GM18502 (cell line): ENCODE measurements around the gene INTS15.

Experiments
- ATAC-seq: cut with Tn5 transposase; IDR thresholded peaks from one replicate; pipeline ENCODE4 v1.9.1; 2021; ENCODE audit warnings: mild to moderate bottlenecking; ENCODE audit not compliant: unreplicated experiment, poor library complexity

INTS15 gene

DNA sequence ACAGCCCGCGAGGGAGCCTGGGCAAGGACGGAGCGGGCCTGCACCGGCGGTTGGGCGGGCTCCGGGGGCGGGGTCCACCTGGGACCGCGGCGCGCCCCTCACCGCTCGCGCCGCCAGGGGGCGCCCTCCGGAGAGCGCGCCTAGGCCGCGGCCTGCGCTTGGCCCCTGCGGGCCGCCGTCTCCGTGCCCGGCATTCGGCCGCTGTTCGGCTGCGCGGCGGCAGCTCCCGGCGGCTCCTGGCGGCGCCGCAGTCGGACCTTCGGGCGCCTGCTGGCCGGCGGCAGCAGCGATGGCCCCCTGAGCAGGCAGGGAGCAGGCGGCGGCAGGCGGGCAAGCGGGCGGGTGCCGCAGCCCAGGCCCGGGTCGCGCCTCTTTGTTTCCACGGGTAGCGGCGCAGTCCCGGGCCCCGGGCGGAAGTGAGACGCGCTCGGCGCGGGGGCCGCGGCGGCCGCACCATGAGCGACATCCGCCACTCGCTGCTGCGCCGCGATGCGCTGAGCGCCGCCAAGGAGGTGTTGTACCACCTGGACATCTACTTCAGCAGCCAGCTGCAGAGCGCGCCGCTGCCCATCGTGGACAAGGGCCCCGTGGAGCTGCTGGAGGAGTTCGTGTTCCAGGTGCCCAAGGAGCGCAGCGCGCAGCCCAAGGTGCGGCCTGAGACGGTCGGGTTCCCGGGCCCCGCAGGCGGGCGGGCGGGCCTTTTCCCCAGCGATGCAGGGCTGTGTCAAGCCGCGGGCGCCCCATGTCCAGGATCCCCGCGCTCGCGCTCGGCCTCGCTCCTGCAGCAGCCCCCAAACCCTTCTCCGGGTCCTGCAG is at the start of gene INTS15:
Gene INTS15 (plus strand): TSS at position 193 of the 816 bp plus-strand sequence. CDS start 263 bp downstream, at position 456.
- peak; percentile 89 for ATAC-seq

DNA sequence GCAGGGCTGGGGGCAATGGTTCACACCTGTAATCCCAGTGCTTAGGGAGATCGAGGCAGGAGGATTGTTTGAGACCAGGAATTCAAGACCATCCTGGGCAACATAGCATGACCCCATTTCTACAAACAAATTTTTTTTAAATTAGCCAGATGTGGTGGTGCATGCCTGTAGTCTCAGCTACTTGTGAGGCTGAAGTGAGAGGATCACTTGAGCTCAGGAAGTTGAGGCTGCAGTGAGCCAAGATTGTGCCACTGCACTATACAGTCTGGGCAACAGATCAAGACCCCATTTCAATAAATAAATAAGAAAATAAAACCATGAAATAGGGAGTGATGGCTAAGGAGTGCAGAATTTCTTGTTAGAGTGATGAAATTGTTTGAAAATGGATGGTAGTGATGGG is 47.5 kb upstream of the INTS15 start:
- no peak for ATAC-seq

DNA sequence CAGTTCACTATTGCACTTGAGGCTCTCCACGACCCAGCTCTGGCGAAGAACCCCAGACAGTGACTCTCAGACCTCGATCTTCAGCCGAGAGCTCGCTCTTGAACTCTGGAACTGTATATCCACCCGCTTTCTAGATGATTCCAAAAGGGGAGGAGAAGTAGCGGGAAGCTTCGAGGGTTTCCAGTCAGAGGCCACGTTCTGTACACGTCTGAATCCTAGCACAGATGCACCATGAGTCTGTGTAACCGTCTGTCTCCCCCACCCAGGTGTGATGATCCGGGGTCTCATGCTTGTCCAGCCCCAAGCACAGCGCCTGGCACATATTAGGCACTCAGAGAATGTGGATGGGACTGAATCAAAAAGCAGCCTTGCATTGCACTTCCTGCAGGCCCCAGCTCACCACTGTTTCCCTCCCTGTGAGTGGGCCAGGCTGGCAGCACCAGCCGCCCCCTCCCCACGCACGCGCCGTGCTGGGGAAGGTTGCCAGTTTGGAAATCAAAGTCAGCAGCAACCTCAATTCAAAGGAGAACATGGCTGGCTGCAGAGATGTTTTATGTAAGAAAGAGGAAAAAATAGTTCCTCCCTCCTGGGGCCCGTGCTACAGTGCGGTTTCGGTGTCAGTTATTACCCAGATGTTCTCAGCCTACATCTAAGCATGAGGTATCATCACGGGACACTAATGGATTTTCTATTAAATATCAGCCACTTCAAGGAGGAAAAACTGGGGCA is 44.3 kb upstream of the INTS15 start:
- no peak for ATAC-seq

DNA sequence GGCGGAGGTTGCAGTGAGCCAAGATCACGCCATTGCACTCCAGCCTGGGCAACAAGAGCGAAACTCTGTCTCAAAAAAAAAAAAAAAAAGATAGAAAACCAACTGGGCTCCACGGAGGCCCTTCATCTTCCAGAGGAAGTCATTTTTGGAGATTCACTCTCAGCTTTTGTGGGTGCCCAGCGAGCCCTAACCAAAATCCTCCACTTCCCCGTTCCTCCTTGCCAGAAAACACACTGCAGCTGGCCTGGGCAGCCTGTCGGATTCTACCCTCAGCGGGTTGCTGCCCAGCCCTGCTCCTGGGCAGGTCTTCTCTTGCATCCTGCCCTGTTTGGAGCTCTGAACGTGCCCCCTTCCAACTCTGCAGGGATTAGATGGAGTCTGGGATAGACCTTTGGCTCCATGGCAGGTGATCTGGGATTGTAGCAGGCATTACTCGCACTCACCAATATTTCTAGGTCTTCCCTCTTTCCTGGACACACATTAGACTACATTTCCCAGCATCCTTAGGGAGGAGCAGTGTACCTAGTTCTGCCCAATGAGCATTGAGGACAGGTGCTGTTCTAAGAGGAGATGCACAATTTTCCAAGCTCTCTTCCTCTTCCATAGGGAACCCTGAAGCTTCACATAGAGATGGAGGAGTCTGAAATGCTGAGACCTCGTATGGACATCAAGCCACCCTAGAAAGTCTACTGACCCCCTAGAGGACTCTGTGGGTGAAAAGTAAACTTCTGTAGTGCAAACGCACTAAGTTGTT is 43.1 kb upstream of the INTS15 start:
- ATAC-seq: no peak

DNA sequence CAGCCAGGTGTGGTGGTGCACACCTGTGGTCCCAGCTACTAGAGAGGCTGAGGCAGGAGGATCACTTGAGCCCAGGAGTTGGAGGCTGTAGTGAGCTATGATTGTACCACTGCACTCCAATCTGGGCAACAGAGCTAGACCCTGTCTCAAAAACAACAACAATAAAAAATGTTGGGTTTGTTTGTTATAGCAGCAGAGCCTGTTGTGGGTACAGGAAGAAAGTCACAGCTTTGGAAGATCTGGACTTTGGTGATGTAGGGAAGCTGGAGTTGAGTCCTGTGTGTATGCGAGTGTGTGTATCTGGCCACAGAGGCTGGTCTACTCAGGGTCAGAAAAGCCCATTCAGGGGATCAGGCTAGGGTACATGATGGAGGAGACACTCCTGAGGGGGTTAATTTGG is 42.4 kb upstream of the INTS15 start:
- no peak for ATAC-seq

DNA sequence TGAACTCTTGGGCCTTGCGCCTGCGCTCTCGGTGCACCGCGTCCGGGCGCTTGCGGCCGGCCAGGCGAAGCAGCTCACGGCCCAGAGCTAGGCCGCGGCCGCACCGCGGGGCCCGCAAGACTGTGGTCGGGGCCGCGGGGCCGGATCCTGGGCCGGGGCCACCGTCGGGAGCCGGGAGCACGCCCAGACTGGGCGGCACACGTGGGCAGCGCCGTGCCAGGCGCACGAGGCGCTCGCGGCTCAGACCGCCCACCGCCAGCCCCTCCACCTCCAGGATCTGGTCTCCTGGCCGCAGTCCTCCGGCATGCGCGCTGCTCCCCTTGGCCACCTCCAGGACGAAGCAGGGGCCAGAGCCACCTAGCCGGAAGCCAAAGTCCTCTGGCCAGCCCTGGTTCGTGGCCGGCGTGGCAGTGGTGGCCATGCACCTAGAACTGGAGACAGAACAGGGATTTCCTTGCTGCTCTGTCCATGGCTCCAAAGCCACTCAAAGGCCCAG is 38.8 kb upstream of the INTS15 start, which contains the start of gene GRID2IP:
Gene GRID2IP (minus strand): TSS at position 446 of the 496 bp plus-strand sequence. CDS start 25 bp downstream, at position 421.
- no peak for ATAC-seq

DNA sequence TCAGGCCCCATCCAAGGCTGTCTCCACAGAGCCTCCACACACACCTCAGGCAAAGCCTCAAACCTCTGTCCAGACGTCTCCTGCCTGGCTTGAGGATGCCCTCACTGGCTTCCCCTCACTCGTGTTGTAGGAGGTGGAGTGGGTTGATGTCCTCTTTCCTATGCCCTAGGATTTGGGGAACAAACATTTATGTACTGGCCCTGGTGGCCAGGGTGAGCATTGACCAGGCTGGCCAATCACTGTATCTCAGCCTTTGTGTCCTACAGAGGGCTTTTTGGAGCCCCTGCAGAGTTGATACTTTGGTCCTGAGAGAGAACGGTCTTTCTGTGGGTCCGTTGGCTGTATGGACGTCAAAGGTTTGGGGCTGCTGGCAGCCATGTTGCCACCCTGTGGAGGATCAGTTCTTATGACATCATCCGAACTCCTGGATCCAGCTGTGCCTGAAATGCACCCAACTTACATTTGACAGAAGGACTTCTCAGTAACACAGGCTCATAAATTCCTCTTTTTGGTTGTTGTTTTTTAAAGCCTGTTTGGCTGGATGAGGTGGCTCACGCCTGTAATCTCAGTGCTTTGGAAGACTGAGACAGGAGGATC is 36.3 kb upstream of the INTS15 start:
- ATAC-seq: no peak

DNA sequence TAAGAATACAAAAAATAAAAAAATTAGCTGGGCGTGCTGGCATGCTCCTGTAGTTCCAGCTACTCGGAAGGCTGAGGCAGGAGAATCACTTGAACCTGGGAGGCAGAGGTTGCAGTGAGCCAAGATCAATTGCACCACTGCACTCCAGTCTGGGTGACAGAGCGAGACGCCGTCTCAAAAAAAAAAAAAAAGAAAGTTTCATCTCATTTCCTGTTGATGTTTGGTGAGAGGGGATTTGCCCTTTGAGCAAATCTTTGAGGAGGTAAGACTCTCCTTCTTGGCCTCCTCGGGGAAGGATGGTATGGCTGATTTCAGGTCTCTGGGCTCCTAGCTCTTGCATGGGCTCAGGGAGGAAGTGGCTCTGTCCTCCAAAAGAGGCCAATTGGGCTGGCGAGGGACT is 35.0 kb upstream of the INTS15 start:
- no peak for ATAC-seq

DNA sequence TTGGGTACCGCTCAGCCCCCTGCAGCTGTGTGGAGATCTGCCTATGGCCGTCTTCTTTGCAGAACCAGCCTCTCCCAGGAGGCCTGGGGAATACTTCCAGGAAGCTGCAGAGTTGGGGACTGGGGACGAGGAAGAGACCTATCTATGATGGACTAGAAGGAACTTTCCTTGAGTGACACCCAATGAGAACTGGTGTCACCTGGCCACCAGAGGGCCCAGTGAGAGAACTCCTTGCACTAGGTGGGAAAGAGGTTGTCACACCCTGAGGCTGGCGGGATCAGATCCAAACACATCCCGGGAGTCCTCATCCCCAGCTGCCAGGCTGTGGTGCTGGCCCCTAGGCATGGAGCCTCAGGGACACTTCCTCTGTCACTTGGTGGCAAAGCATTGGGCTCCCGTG is 33.6 kb upstream of the INTS15 start:
- ATAC-seq: no peak

DNA sequence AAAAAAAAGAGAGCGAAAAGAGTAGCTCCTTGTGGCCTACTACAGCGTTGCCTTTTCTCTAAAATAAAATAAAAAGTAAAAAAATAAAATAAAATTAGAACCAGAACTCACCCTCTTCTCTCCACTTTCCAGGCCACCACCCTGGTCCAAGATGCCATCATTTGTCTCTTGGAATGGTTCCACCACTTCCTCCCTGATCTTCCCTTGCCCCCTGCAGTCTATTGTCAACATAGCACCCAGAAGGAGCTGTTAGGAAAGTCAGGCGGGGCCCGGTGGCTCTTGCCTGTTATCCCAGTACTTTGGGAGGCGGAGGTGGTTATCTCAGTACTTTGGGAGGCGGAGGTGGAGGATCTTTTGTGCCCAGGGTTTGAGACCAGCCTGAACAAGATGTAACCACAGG is 31.0 kb upstream of the INTS15 start:
- ATAC-seq: no peak

DNA sequence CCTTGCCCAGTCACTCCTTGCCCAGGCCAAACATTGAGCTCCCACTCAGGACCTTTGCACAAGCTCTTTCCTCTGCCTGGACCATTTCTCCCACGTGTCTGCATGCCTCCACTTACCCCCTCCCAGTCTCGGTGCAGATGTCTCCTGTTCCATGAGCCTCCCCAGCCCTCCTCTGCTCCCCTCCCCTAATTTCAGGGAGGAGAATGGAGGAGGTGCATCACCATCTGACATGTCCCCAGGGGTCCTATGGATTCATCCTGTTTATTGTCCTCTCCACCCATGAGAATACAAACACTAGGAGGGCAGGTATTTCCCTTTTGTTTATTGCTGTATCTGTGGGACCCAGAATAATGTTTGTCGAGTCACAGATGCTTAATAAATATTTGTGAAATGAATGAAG is 29.9 kb upstream of the INTS15 start:
- no peak for ATAC-seq

DNA sequence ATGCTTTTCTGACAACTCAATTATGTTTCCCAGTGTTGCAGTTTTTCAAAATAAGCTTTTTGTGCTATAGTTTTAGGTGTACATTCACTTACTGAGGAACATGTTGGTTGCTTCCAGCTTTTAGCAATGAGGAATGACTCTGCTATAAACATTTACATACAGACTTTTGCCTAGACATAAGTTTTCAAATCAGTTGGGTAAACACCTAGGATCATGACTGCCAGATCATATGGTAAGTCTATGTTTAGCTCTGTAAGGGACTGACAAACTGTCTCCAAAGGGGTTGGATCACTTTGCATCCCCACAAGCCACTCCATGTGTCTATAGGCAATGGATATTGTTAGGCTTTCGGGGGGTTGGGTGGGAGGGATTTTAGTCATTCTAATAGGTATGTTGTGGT is 27.7 kb upstream of the INTS15 start:
- no peak for ATAC-seq

DNA sequence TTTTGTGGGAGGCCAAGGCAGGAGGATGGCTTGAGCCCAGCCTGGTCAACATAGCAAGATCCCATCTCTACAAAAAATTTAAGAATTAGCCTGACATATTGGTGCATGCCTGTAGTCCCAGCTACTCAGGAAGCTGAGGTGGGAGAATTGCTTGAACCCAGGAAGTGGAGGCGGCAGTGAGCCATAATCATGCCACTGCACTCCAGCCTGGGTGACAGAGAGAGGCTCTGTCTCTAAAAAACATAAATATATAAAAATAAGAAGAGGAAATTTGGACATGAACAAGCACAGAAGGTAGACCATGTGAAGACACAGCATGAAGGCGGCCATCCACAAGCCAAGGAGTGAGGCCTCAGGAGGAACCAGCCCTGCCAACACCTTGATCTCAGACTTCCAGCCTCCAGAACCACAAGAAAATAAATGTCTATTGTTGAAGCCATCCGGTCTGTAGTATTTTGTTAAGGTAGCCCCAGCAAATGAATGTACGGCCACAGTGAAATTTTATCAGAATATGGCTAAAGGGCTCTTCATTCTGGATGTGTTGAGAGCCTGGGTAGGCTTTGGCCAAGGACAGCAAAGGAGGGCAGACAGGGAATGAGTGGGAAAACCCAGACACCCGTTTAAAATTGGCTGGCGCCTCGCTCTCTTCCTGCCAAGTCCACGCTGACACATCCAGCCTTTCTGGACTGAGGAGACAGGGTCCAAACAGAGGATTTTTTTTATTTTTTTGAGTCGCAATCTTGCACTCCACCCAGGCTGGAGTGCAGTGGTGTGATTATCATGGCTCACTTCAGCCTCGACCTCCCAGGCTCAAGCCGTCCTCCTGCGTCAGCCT is 25.7 kb upstream of the INTS15 start:
- ATAC-seq: no peak

DNA sequence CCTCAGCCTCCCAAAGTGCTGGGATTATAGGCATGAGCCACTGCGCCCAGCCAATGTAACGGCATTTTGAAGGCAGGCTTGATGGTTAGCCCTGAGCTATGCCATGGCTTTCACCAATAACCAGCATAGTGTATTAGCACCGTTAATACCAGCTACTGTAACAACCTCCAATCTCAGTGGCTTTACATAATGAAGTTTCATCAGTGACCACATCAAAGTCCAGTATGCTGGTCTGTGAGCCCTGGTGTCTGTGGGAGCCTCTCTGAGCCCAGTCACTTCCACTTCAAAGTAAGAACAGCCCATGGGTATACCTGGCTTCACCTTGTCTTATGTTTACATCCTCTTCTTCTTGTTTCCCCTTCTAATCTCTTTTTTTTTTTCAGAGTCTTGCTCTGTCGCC is 24.2 kb upstream of the INTS15 start:
- no peak for ATAC-seq

DNA sequence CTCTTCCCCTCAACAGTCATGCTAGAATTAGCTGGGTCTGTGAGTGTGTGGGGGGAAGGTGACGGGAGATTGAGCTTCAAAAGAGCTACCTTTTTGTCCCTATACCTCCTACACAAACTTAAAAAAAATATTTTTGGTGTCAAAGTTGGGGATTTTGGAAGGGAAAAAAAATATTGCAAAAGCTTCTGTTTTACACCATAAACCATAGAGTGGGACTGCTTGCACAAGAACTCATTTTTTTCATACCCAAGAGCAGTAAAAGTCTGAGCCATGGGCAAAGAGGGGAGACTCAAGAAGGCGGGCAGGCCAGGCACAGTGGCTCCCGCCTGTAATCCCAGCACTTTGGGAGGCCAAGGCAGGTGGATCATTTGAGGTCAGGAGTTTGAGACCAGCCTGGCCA is 21.9 kb upstream of the INTS15 start:
- no peak for ATAC-seq

DNA sequence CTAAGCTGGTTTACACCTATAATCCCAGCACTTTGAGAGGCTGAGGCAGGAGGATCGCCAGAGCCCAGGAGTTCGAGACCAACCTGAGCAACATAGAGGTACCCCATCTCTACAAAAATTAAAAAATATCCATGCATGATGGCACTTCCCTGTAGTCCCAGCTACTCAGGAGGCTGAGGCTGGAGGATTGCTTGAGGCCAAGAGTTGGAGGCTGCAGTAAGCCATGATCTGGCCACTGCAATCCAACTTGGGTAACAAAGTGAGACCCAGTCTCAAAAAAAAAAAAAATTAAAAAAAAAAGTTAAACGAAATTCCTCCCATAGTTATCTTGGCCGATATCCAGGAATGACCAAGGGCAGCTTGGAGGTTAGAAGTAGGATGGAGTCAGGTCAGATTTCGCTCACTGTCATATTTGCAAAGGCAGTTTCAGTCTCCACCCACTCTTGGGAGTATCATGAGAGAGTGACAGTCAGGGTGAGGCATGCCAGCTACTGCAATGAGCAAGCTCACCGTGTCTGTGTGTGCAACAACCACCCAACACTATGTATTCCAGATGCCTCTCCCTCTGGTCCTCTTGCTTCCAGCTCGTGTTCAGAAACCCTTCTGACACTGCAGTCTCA is 18.6 kb upstream of the INTS15 start:
- ATAC-seq: no peak

DNA sequence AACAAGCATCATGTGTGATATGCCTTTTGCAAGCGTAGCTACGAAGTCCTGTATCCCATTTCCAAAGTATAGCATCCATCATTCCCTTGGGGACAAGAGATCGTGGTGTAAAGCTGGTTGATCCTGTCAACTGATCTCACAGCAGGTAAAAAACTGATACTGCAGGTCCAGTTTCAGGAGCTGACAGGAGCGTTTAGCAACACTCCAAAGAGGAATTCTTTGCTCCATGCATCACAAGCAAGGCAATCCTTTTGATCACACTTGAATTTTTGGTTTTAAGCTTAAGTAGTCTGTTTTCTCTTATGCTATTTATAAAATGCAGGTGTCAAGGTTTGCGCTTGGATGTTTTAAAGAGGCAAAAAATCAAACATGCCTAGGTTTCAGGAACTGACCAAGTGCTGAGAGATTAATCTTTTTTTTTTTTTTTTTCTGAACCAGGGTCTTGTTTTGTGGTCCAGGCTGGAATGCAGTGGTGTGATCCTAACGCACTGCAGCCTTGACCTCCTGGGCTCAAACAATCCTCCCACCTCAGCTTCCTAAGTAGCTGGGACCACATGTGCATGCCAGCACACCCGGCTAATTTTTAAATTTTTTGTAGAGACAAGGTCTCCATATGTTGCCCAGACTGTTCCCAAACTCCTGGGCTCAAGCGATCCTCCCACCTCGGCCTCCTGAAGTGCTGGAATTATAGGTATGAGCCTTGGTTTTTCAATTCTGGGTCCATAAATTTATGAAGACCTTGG is 14.4 kb upstream of the INTS15 start:
- no peak for ATAC-seq
